ENCODE measurements around the gene ABCC8. TPM values are rescaled to one million over a fixed set of nuclear protein-coding genes. Genes with fewer than 3 reads are reported as not detected.

Gene ABCC8
- total and polyA plus RNA-seq, 2 experiments from 2014 or later, result 2.0 to 3.4 TPM

- no peak overlapping the region for H3K27ac Mint-ChIP-seq
- no peaks in the 10 kb centered on the region for H3K9me2 ChIP-seq (ENCODE audit: insufficient read depth)
- H4K20me1 ChIP-seq (replicated peaks; ENCODE audit: insufficient read depth), result no peaks in the 10 kb centered on the region
- no peak overlapping the region for H3K4me2 ChIP-seq
- TF ChIP-seq CREB1 (CRISPR knock-in tag; IDR thresholded peaks at IDR 0.05; ENCODE audit: low read depth) (no peak), STAT1 (IDR thresholded peaks at IDR 0.05; ENCODE audit: unreplicated experiment) (no peak), ZNF114 (CRISPR knock-in tag; IDR thresholded peaks at IDR 0.05) (no peak)
- TF ChIP-seq, protein P1, sequence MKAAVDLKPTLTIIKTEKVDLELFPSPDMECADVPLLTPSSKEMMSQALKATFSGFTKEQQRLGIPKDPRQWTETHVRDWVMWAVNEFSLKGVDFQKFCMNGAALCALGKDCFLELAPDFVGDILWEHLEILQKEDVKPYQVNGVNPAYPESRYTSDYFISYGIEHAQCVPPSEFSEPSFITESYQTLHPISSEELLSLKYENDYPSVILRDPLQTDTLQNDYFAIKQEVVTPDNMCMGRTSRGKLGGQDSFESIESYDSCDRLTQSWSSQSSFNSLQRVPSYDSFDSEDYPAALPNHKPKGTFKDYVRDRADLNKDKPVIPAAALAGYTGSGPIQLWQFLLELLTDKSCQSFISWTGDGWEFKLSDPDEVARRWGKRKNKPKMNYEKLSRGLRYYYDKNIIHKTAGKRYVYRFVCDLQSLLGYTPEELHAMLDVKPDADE (IDR thresholded peaks at IDR 0.05), result no peak
- H3K79me2 ChIP-seq (replicated peaks; ENCODE audit: insufficient read depth), result no peaks in the 10 kb centered on the region
- peaks cover 27% of the 10 kb centered on the region for H3K4me1 Mint-ChIP-seq
- H3K4me1 ChIP-seq (ENCODE audit: insufficient read depth), result peaks cover 17% of the 10 kb centered on the region
- no peaks in the 10 kb centered on the region for H3K36me3 ChIP-seq (ENCODE audit: insufficient read depth)
- ATAC-seq (no peak), DNase-seq (ENCODE audit: low spot score) (no peak)
- no peaks in the 10 kb centered on the region for H3K9me3 Mint-ChIP-seq
- H3F3A ChIP-seq (replicated peaks; ENCODE audit: low read depth), result no peaks in the 10 kb centered on the region
- H3K36me3 Mint-ChIP-seq (ENCODE audit: low read depth), result no peaks in the 10 kb centered on the region
- H3K27ac ChIP-seq (ENCODE audit: low read depth), result no peak overlapping the region
- H3K4me3 Mint-ChIP-seq, result no peak overlapping the region
- 0 out of 2 replicates have a peak overlapping the region, but pooled peaks have one; percentile 28 for H2AFZ ChIP-seq
- H3K4me3 ChIP-seq, result no peak overlapping the region
- no peaks in the 10 kb centered on the region for H3K27me3 ChIP-seq (ENCODE audit: insufficient read depth)
- H3K27me3 Mint-ChIP-seq (ENCODE audit: insufficient read depth, low read depth, poor library complexity), result peaks cover 10% of the 10 kb centered on the region
Observed at GRCh38 chr11:17421781-17422180, 54.9 kb downstream of the ABCC8 start.

GRCh38 chr11:17418444-17419081 is 58.1 kb downstream of the ABCC8 start:
- H3K4me3 Mint-ChIP-seq, result no peak overlapping the region
- peaks cover 10% of the 10 kb centered on the region for H3K27me3 Mint-ChIP-seq (ENCODE audit: insufficient read depth, low read depth, poor library complexity)
- no peak overlapping the region for H3K27ac Mint-ChIP-seq
- TF ChIP-seq JUNB (IDR thresholded peaks at IDR 0.05; ENCODE audit: unreplicated experiment) (no peak), STAT1 (IDR thresholded peaks at IDR 0.05; ENCODE audit: unreplicated experiment) (no peak), NANOG (IDR thresholded peaks at IDR 0.05; ENCODE audit: borderline replicate concordance) (no peak), ZNF114 (CRISPR knock-in tag; IDR thresholded peaks at IDR 0.05) (no peak), EZH2 (IDR thresholded peaks at IDR 0.05; ENCODE audit: low read depth, unreplicated experiment) (no peak)
- TF ChIP-seq, protein P1 (IDR thresholded peaks at IDR 0.05), result no peak
- TF ChIP-seq, protein P2, sequence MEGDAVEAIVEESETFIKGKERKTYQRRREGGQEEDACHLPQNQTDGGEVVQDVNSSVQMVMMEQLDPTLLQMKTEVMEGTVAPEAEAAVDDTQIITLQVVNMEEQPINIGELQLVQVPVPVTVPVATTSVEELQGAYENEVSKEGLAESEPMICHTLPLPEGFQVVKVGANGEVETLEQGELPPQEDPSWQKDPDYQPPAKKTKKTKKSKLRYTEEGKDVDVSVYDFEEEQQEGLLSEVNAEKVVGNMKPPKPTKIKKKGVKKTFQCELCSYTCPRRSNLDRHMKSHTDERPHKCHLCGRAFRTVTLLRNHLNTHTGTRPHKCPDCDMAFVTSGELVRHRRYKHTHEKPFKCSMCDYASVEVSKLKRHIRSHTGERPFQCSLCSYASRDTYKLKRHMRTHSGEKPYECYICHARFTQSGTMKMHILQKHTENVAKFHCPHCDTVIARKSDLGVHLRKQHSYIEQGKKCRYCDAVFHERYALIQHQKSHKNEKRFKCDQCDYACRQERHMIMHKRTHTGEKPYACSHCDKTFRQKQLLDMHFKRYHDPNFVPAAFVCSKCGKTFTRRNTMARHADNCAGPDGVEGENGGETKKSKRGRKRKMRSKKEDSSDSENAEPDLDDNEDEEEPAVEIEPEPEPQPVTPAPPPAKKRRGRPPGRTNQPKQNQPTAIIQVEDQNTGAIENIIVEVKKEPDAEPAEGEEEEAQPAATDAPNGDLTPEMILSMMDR (conservative IDR thresholded peaks at IDR 0.05; ENCODE audit: low read depth in 2 of 2), result no peak
- TF ChIP-seq, protein P3, sequence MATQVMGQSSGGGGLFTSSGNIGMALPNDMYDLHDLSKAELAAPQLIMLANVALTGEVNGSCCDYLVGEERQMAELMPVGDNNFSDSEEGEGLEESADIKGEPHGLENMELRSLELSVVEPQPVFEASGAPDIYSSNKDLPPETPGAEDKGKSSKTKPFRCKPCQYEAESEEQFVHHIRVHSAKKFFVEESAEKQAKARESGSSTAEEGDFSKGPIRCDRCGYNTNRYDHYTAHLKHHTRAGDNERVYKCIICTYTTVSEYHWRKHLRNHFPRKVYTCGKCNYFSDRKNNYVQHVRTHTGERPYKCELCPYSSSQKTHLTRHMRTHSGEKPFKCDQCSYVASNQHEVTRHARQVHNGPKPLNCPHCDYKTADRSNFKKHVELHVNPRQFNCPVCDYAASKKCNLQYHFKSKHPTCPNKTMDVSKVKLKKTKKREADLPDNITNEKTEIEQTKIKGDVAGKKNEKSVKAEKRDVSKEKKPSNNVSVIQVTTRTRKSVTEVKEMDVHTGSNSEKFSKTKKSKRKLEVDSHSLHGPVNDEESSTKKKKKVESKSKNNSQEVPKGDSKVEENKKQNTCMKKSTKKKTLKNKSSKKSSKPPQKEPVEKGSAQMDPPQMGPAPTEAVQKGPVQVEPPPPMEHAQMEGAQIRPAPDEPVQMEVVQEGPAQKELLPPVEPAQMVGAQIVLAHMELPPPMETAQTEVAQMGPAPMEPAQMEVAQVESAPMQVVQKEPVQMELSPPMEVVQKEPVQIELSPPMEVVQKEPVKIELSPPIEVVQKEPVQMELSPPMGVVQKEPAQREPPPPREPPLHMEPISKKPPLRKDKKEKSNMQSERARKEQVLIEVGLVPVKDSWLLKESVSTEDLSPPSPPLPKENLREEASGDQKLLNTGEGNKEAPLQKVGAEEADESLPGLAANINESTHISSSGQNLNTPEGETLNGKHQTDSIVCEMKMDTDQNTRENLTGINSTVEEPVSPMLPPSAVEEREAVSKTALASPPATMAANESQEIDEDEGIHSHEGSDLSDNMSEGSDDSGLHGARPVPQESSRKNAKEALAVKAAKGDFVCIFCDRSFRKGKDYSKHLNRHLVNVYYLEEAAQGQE (IDR thresholded peaks at IDR 0.05; ENCODE audit: unreplicated experiment), result no peak

More at GRCh38 chr11:17418444-17419081, 58.1 kb downstream of the ABCC8 start:
- H2AFZ ChIP-seq, result no peak overlapping the region
- ATAC-seq (no peak), DNase-seq (ENCODE audit: low spot score) (no peak)
- peaks cover 17% of the 10 kb centered on the region for H3K4me1 ChIP-seq (ENCODE audit: insufficient read depth)
- H3F3A ChIP-seq (replicated peaks; ENCODE audit: low read depth), result no peaks in the 10 kb centered on the region
- Mint-ChIP-seq H3K36me3 (ENCODE audit: low read depth) (no peaks in the 10 kb centered on the region), H3K9me3 (no peaks in the 10 kb centered on the region), H3K4me1 (peaks cover 27% of the 10 kb centered on the region)
- no peak overlapping the region for H3K4me2 ChIP-seq
- no peak overlapping the region for H3K4me3 ChIP-seq
- no peaks in the 10 kb centered on the region for H3K79me2 ChIP-seq (replicated peaks; ENCODE audit: insufficient read depth)
- H3K27ac ChIP-seq (ENCODE audit: low read depth), result no peak overlapping the region
- no peaks in the 10 kb centered on the region for H3K9me2 ChIP-seq (ENCODE audit: insufficient read depth)
- no peaks in the 10 kb centered on the region for H3K36me3 ChIP-seq (ENCODE audit: insufficient read depth)
- no peaks in the 10 kb centered on the region for H4K20me1 ChIP-seq (replicated peaks; ENCODE audit: insufficient read depth)
- no peaks in the 10 kb centered on the region for H3K27me3 ChIP-seq (ENCODE audit: insufficient read depth)
